Smooth muscle cell (in vitro differentiated cells): Measurements from ENCODE around the gene ZNF776. TPM values are rescaled to one million over a fixed set of nuclear protein-coding genes. Genes with fewer than 3 reads are reported as not detected.

Experiments
- DNase-seq: peaks from one replicate; lab custom pipeline; 2025; ENCODE audit not compliant: unreplicated experiment; lab: John Stamatoyannopoulos, UW
- H2AFZ ChIP-seq: fragments of 200-600 bp; sonication (generic); 2 replicates; pipeline ENCODE4 v1.6.0; 2016; ENCODE audit warnings: antibody characterized with exemption, low read depth, mild to moderate bottlenecking
- H3F3A ChIP-seq: fragments of 200-600 bp; sonication (generic); 2 replicates; pipeline ENCODE4 v1.6.0; 2017; ENCODE audit warnings: antibody characterized with exemption, low read depth
- H3K27ac ChIP-seq: fragments of 200-600 bp; sonication (generic); 2 replicates; pipeline ENCODE4 v1.5.1; 2016; ENCODE audit warnings: low read depth, mild to moderate bottlenecking
- H3K27me3 ChIP-seq: fragments of 200-600 bp; sonication (generic); 2 replicates; pipeline ENCODE4 v1.6.1; 2016; ENCODE audit warnings: low read depth, mild to moderate bottlenecking
- H3K36me3 ChIP-seq: fragments of 200-600 bp; sonication (generic); 2 replicates; pipeline ENCODE4 v1.5.1; 2016; ENCODE audit warnings: low read depth
- H3K4me1 ChIP-seq: fragments of 200-600 bp; sonication (generic); 2 replicates; pipeline ENCODE4 v1.5.1; 2016; ENCODE audit warnings: low read depth
- H3K4me2 ChIP-seq: fragments of 200-600 bp; sonication (generic); 2 replicates; pipeline ENCODE4 v1.6.0; 2016; ENCODE audit warnings: mild to moderate bottlenecking
- H3K4me3 ChIP-seq: fragments of 200-600 bp; sonication (generic); 2 replicates; pipeline ENCODE4 v1.5.1; 2016; ENCODE audit warnings: mild to moderate bottlenecking
- H3K79me2 ChIP-seq: fragments of 200-600 bp; sonication (generic); 2 replicates; pipeline ENCODE4 v1.6.0; 2016; ENCODE audit warnings: low read depth, mild to moderate bottlenecking
- H3K9ac ChIP-seq: fragments of 200-600 bp; sonication (generic); 2 replicates; pipeline ENCODE4 v1.6.0; 2016; ENCODE audit warnings: low read depth
- H3K9me3 ChIP-seq: fragments of 200-600 bp; sonication (generic); replicated peaks from 2 replicates; pipeline ENCODE4 v1.5.1; 2016; ENCODE audit warnings: low read depth
- H4K20me1 ChIP-seq: fragments of 200-600 bp; sonication (generic); 2 replicates; pipeline ENCODE4 v1.6.0; 2016; ENCODE audit warnings: low read depth
- WGBS: methylation state at CpG from one replicate; pipeline ENCODE4 v1.1.7; 2016; ENCODE audit warnings: low lambda C conversion rate; 5-methylcytosine and 5-hydroxymethylcytosine counted together
- polyA plus RNA-seq: library from polyadenylated mRNA; unstranded; fragments of >200 nt; fragmentation: Nextera tagmentation; extraction: Ambion mirVana; gene quantifications from 2 replicates; pipeline ENCODE4 v1.2.1, GENCODE V29; 2016
- total RNA-seq: library from RNA; depleted of rRNA; stranded (reverse); fragments of >200 nt; gene quantifications from 2 replicates; pipeline ENCODE4 v1.2.3, GENCODE V29; 2014
- TF ChIP-seq, protein P1 (sequence below): fragments of 200-600 bp; sonication (generic); IDR thresholded peaks from 2 replicates; pipeline ENCODE4 v1.5.1; 2017; ENCODE audit warnings: borderline replicate concordance, mild to moderate bottlenecking, antibody characterized with exemption; ENCODE audit not compliant: insufficient read depth, poor library complexity, severe bottlenecking

The ZNF776 gene
- total and polyA plus RNA-seq, 2 experiments from 2014 or later = 4.4 to 13.6 TPM

DNA sequence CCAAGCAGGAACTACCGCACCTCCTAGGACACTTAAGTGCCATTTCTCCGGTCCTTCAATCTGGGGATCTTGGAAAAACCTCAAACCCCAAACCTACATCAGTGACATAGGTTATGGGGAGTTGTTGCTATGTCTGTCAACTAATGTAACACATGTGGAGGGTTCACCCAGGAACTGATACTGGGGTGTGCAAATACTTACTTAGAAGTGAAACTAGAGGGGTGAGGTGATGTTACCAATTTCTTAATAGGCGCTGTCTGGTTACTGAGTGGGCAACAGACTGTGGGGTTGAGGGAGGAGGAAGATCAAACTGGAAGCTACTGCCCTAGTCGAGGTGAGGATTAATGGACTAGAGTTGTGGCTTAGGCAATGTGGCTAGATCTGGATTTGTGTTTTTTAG lies 24.8 kb downstream of the ZNF776 start:
- no peaks in the 10 kb centered on the region for H3K36me3 ChIP-seq
- H4K20me1 ChIP-seq = peaks cover 23% of the 10 kb centered on the region
- no peaks in the 10 kb centered on the region for H3K9me3 ChIP-seq
- no peak overlapping the region for H3K4me2 ChIP-seq
- TF ChIP-seq, protein P1, sequence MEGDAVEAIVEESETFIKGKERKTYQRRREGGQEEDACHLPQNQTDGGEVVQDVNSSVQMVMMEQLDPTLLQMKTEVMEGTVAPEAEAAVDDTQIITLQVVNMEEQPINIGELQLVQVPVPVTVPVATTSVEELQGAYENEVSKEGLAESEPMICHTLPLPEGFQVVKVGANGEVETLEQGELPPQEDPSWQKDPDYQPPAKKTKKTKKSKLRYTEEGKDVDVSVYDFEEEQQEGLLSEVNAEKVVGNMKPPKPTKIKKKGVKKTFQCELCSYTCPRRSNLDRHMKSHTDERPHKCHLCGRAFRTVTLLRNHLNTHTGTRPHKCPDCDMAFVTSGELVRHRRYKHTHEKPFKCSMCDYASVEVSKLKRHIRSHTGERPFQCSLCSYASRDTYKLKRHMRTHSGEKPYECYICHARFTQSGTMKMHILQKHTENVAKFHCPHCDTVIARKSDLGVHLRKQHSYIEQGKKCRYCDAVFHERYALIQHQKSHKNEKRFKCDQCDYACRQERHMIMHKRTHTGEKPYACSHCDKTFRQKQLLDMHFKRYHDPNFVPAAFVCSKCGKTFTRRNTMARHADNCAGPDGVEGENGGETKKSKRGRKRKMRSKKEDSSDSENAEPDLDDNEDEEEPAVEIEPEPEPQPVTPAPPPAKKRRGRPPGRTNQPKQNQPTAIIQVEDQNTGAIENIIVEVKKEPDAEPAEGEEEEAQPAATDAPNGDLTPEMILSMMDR = no peak
- H3K4me3 ChIP-seq = no peak overlapping the region
- no peak overlapping the region for H3K27ac ChIP-seq
- no peaks in the 10 kb centered on the region for H3K27me3 ChIP-seq
- H3K4me1 ChIP-seq = peaks cover 7% of the 10 kb centered on the region
- no peak overlapping the region for H3K9ac ChIP-seq
- H3F3A ChIP-seq = no peaks in the 10 kb centered on the region
- WGBS = 94% methylated on average over 4 of the region's 4 CpGs
- no peak for DNase-seq
- H2AFZ ChIP-seq = no peak overlapping the region
- H3K79me2 ChIP-seq = peaks cover 64% of the 10 kb centered on the region

DNA sequence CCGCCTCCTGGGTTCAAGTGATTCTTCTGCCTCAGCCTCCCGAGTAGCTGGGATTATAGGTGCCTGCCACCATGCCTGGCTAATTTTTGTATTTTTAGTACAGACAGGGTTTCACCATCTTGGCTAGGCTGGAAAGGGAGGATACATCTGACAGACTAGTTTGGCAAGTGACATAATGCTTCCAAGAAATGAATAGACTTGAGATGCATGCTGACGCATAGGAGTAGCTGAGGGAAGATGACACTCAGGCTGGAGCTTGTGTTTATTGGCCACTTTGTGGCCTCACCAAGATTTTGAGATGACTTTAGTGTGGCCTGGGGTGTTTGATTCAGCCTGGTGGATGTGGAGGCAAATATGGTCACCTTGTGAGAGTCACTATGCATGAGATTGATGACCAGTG lies 26.9 kb downstream of the ZNF776 start:
- H2AFZ ChIP-seq = no peak overlapping the region
- no peak overlapping the region for H3K4me2 ChIP-seq
- H3F3A ChIP-seq = no peaks in the 10 kb centered on the region
- peak overlapping the region; percentile 6 for H3K27ac ChIP-seq
- peaks cover 33% of the 10 kb centered on the region for H4K20me1 ChIP-seq
- 84% methylated on average over 2 of the region's 3 CpGs for WGBS
- DNase-seq = no peak
- H3K36me3 ChIP-seq = peaks cover 6% of the 10 kb centered on the region
- H3K27me3 ChIP-seq = no peaks in the 10 kb centered on the region
- peaks cover 7% of the 10 kb centered on the region for H3K4me1 ChIP-seq
- H3K9ac ChIP-seq = no peak overlapping the region
- peaks cover 80% of the 10 kb centered on the region for H3K79me2 ChIP-seq
- peaks cover under 1% of the 10 kb centered on the region for H3K9me3 ChIP-seq
- TF ChIP-seq, protein P1 = no peak
- no peak overlapping the region for H3K4me3 ChIP-seq

DNA sequence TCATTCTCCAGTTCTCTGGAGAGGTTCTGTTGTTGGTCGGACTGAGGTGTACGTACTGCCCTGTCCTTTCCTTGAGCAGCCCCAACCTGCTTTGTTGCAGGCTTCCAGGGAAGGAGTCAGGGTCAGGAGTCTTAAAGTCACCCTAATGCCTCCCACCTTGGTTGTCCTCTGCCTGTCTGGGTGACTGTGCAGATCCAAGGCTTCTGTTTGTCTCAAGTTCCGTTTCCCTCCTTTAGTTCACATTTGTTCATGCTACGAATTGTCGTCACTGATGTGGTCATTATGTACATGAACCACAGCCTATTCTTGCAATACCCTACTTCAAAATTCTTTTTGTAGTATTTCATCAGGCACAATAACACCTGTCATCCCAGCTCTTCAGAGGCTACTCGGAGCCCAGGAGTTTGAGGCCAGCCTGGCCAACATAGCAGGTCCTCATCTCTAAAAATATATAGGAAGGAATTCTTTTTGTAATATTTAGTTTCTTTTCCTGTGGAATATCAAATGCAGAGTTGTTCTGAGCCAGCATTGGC lies 30.2 kb downstream of the ZNF776 start:
- H3K9me3 ChIP-seq = peaks cover 22% of the 10 kb centered on the region

More for the DNA sequence above, 30.2 kb downstream of the ZNF776 start:
- Histone ChIP-seq H3K36me3 (peaks cover 31% of the 10 kb centered on the region), H3K27me3 (no peaks in the 10 kb centered on the region), H3K4me1 (no peaks in the 10 kb centered on the region), H3K4me3 (no peak overlapping the region), H2AFZ (no peak overlapping the region), H4K20me1 (peaks cover 29% of the 10 kb centered on the region), H3K27ac (no peak overlapping the region), H3F3A (no peaks in the 10 kb centered on the region), H3K79me2 (peaks cover 96% of the 10 kb centered on the region), H3K4me2 (no peak overlapping the region), H3K9ac (no peak overlapping the region)
- TF ChIP-seq, protein P1 = no peak
- 86% methylated on average over 6 of the region's 6 CpGs for WGBS
- no peak for DNase-seq
